Prostate gland (tissue), 2 donors: ENCODE data around the gene NR2F6. TPM values are rescaled to one million over a fixed set of nuclear protein-coding genes. Genes with fewer than 3 reads are reported as not detected.

Source experiments
- DNase-seq: peaks from one replicate; pipeline ENCODE4 v3.0.0-alpha.2; 2019; ENCODE audit warnings: low spot score
- H3K27ac ChIP-seq, 2 donors: fragments of 200-600 bp; sonication (generic); 2 replicates each; pipeline ENCODE4 v1.5.1; 2017 to 2019
- H3K27me3 ChIP-seq: fragments of 200-600 bp; sonication (generic); replicated peaks from 2 replicates; pipeline ENCODE4 v1.5.1; 2019; ENCODE audit not compliant: insufficient read depth
- H3K36me3 ChIP-seq, 2 donors: fragments of 200-600 bp; sonication (generic); 1 replicate in 1 of 2; 2 replicates in 1 of 2; pipeline versions ENCODE4 v1.5.1 to v1.8.1; 2017 to 2019
- H3K4me1 ChIP-seq: fragments of 200-600 bp; sonication (generic); replicated peaks from 2 replicates; pipeline ENCODE4 v1.5.1; 2019
- H3K4me3 ChIP-seq, 2 donors: fragments of 200-600 bp; sonication (generic); 2 replicates each; pipeline ENCODE4 v1.5.1; 2017 to 2019
- H3K9me3 ChIP-seq: fragments of 200-600 bp; sonication (generic); 2 replicates; pipeline ENCODE4 v1.5.1; 2017
- POLR2A ChIP-seq: fragments of 450-650 bp; IDR thresholded peaks from one replicate; pipeline ENCODE4 v1.6.1; 2016; ENCODE audit warnings: antibody characterized with exemption, mild to moderate bottlenecking
- POLR2AphosphoS5 ChIP-seq: sonication (generic); formaldehyde crosslinking; IDR thresholded peaks from one replicate; pipeline ENCODE4 v1.6.1; 2017; ENCODE audit warnings: antibody characterized with exemption
- WGBS: methylation state at CpG from one replicate; pipeline ENCODE4 v1.1.5; 2018; 5-methylcytosine and 5-hydroxymethylcytosine counted together
- intact Hi-C: fragments of 100-400 bp; cut with DNase I; formaldehyde crosslinking; loops from one replicate; pipeline ENCODE4 v1.14.2; 2022
- total RNA-seq, 2 donors: library from RNA; depleted of rRNA; stranded (reverse); fragments of >200 nt; gene quantifications; one replicate each; pipeline ENCODE4 v1.1.0, GENCODE V29; 2016
- TF ChIP-seq, protein P1 (sequence below), 4 experiments: fragments of 200-600 bp in 2 of 4; fragments of 450-650 bp in 2 of 4; sonication (generic) in 2 of 4; IDR thresholded peaks; 1 replicate in 3 of 4; 2 replicates in 1 of 4; pipeline ENCODE4 v1.5.1; 2016 to 2019; ENCODE audit warnings: antibody characterized with exemption in 4 of 4, mild to moderate bottlenecking in 2 of 4, moderate library complexity in 2 of 4

The NR2F6 gene
- total RNA-seq, 2 donors from 2014 or later, result 91.7 to 108 TPM

DNA sequence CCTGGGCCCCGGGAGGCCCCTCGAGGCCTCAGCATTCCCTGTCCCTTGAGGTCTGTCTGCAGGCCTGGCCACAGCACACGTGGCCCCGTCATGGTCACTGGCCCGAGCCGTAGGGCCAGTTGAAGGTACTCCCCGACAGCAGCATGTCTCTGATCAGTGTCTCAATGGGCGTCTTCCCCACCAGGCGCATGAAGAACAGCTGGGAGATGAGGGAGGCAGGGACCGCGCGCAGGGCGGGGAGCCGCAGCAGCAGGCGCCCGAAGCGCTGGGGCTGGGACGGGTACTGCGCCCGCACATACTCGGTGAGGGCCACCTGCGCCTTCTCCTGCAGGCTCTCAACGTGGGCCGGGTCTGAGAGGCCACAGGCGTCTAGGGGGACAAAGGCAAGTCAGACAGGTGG is 13.5 kb downstream of the NR2F6 start:
- TF ChIP-seq POLR2AphosphoS5, result no peak
- no peak for TF ChIP-seq POLR2A
- TF ChIP-seq, protein P1, sequence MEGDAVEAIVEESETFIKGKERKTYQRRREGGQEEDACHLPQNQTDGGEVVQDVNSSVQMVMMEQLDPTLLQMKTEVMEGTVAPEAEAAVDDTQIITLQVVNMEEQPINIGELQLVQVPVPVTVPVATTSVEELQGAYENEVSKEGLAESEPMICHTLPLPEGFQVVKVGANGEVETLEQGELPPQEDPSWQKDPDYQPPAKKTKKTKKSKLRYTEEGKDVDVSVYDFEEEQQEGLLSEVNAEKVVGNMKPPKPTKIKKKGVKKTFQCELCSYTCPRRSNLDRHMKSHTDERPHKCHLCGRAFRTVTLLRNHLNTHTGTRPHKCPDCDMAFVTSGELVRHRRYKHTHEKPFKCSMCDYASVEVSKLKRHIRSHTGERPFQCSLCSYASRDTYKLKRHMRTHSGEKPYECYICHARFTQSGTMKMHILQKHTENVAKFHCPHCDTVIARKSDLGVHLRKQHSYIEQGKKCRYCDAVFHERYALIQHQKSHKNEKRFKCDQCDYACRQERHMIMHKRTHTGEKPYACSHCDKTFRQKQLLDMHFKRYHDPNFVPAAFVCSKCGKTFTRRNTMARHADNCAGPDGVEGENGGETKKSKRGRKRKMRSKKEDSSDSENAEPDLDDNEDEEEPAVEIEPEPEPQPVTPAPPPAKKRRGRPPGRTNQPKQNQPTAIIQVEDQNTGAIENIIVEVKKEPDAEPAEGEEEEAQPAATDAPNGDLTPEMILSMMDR (IDR thresholded peaks at IDR 0.05), result no peak
- 87% methylated on average over 12 of the region's 25 CpGs for WGBS
- H3K27ac ChIP-seq, result no peak overlapping the region
- H3K4me3 ChIP-seq, result no peak overlapping the region
- no peaks in the 10 kb centered on the region for H3K9me3 ChIP-seq
- no peak for DNase-seq
- intact Hi-C loops, result no loop called here
- no peaks in the 10 kb centered on the region for H3K27me3 ChIP-seq
- H3K36me3 ChIP-seq, result no peaks in the 10 kb centered on the region
- peaks cover 24% of the 10 kb centered on the region for H3K4me1 ChIP-seq

DNA sequence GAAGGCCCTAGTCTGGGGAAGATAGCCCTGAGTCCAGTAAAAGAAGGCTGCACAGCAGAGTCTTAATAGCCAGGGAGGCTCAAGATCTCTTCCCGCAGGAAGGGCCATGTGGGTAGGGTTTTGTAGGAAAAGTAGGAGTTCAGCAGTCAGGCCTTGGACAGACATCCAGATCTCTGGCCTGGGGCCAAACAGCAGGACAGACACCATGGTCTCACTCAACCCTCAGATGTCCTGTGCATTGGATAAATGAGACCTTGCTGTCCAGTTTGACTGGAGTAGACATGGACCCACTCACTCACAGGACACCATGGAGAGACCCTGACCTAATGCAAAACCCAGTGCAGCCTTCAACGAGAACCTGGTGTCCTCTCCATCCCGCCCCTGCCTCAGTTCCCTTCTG is 15.8 kb downstream of the NR2F6 start:
- DNase-seq, result no peak
- WGBS, result 82% methylated on average over 3 of the region's 3 CpGs
- intact Hi-C loops, result no loop called here
- Histone ChIP-seq H3K27me3 (no peaks in the 10 kb centered on the region), H3K4me3 (no peak overlapping the region), H3K36me3 (no peaks in the 10 kb centered on the region), H3K4me1 (peaks cover 6% of the 10 kb centered on the region), H3K27ac (no peak overlapping the region), H3K9me3 (no peaks in the 10 kb centered on the region)
- TF ChIP-seq, protein P1 (IDR thresholded peaks at IDR 0.05), result no peak
- TF ChIP-seq POLR2A (no peak), POLR2AphosphoS5 (no peak)

DNA sequence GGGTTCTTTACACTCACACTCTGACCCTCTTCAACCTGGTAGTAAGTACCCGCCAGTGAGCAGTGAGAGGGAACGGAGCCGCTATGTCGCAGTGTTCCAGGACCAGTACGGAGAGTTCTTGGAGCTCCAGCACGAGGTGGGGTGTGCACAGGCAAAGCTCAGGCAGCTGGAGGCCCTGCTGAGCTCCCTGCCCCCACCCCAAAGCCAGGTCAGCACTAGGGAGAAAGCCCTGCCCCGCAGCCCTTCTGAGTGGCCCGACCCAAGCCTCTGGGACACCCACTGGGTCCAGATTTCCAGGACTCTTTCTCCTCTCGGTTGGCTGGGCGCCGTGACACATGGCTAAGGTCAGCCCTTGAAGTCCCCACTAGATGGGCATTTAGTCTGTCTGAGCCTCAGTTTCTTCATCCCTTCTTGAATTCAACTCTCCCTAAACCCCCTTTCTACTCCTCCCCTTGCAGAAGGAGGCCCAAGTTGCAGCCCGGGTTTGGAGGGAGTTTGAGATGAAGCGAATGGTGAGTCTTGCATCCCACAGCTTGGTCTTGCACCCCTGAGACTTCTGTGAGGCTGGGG is 17.8 kb downstream of the NR2F6 start:
- Histone ChIP-seq H3K27me3 (no peaks in the 10 kb centered on the region), H3K27ac (no peak overlapping the region), H3K9me3 (no peaks in the 10 kb centered on the region), H3K4me1 (peaks cover 3% of the 10 kb centered on the region), H3K4me3 (no peak overlapping the region), H3K36me3 (no peaks in the 10 kb centered on the region)
- WGBS, result 68% methylated on average over 13 of the region's 13 CpGs
- TF ChIP-seq POLR2A (no peak), POLR2AphosphoS5 (no peak)
- TF ChIP-seq, protein P1 (IDR thresholded peaks at IDR 0.05), result no peak
- intact Hi-C loops, result no loop called here
- no peak for DNase-seq

DNA sequence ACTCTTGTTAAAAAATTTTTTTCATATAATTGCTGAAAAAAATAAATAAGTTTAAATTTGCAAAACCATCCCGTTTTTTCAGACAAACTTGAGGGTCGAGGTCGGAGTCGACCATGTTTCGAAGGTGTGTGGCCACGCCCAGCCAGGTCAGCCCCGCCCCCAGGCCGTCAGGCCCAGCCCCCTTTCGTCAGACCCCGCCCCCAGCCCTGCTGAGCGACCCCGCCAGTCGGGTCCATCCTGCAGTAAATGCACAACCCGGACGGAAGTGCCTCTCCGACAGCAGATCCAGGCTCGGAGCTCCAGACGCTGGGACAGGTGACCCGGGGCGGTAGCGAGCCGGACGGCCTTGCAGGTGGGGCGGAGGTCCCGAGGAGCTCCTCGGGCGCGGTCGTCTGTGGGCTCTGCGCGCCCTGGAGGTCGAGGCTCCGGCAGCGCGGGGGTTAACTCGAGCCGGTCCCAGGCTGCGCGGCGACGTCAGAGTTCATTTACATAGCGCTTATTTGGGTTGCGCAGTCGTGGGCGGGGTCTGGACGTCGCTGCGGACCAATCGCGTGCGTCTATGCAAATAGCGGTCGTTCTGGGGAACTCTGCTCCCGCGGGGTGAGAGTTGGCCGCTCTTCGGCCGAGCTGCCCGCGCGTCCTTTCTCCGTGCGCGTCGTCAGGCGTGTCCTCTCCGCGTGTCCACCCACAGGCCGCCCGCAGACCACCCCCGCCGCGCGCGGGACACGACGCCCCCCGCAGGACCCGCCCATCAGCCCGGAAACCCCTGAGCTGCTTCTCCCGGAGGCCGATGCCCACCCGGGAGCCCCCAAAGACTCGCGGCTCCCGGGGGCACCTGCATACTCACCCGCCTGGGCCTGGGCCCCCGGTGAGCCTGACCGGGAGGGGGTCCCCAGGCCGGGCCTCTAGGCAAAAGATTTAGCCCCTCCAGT is 19.5 kb downstream of the NR2F6 start, which contains the start of gene OCEL1:
Gene OCEL1, plus strand, starts transcription at position 225 of the 932 bp plus-strand sequence. Its CDS starts 22 bp downstream, at position 247.
- peak; percentile 99 for DNase-seq
- TF ChIP-seq, protein P1 (IDR thresholded peaks at IDR 0.05), result peak in 1 of 4 experiments; percentile 3
- peak; percentile 87 for TF ChIP-seq POLR2A
- TF ChIP-seq POLR2AphosphoS5, result peak; percentile 93
- Histone ChIP-seq H3K27me3 (no peaks in the 10 kb centered on the region), H3K27ac (peak within 1 kb of the TSS; percentile 92 to 93), H3K4me1 (peaks cover 3% of the 10 kb centered on the region), H3K9me3 (no peaks in the 10 kb centered on the region), H3K36me3 (no peaks in the 10 kb centered on the region), H3K4me3 (peak within 1 kb of the TSS; percentile 65 to 71)
- intact Hi-C loops, result no loop called here
- under 1% methylated on average over 84 of the region's 90 CpGs for WGBS
